ENCODE data around the gene MARCHF2.

MARCHF2 gene

DNA sequence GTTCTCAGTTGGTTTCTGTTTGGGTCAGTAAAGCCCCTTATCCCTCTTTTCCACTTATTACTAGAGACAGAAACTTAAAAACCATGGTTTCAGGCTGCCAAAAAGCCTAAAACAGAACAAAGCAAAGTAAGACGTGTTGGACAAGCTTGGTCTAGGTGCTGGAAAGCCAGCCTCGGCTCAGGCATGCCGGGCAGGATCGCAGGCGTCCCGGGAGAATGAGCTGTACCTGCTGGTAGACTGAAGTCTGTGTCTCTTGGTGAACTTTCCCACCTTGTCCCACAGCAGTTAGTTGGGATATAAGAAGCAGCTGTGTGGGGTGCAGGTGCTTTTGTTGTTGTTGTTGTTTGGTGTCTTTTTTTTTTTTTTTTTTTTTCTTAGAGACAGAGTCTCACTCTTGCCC is 68.5 kb downstream of the MARCHF2 start:
- no peak for FAIRE-seq

GRCh38 chr19:8482696-8483095 is 69.6 kb downstream of the MARCHF2 start:
- no peak for FAIRE-seq

- no peak for FAIRE-seq
Measured at GRCh38 chr19:8483165-8483564, 70.1 kb downstream of the MARCHF2 start.

DNA sequence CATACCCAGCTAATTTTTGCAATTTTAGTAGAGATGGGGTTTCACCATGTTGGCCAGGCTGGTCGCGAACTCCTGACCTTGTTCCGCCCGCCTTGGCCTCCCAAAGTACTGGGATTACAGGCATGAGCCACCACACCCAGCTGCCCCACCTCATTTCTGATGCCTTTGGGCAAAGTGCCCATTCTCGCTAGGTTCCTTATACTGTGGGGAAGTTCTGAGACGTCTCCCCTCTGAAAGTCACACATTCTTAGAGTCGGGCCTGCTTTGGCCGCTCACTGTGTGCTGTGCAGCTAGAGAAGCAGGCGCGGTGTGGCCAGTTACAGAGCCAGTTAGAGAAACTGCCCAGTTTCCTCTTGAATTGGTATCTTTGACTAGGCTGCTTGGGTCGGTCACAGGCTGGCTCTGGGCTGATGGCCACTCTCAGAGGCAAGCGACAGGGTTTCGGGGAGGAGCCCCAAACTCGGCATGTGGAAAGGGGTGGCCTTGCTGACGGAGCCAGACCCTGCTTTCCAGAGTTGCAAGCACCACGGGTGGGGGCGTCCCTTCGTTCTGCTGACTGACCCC is 71.3 kb downstream of the MARCHF2 start:
- no peak for FAIRE-seq

DNA sequence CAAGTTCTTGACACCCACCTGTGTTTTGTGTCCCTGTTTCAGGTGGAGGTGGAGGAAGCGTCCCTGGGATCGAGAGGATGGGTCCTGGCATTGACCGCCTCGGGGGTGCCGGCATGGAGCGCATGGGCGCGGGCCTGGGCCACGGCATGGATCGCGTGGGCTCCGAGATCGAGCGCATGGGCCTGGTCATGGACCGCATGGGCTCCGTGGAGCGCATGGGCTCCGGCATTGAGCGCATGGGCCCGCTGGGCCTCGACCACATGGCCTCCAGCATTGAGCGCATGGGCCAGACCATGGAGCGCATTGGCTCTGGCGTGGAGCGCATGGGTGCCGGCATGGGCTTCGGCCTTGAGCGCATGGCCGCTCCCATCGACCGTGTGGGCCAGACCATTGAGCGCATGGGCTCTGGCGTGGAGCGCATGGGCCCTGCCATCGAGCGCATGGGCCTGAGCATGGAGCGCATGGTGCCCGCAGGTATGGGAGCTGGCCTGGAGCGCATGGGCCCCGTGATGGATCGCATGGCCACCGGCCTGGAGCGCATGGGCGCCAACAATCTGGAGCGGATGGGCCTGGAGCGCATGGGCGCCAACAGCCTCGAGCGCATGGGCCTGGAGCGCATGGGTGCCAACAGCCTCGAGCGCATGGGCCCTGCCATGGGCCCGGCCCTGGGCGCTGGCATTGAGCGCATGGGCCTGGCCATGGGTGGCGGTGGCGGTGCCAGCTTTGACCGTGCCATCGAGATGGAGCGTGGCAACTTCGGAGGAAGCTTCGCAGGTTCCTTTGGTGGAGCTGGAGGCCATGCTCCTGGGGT is 72.7 kb downstream of the MARCHF2 start:
- FAIRE-seq, result no peak

- FAIRE-seq, result no peak
Measured at GRCh38 chr19:8486661-8487136, 73.6 kb downstream of the MARCHF2 start.

DNA sequence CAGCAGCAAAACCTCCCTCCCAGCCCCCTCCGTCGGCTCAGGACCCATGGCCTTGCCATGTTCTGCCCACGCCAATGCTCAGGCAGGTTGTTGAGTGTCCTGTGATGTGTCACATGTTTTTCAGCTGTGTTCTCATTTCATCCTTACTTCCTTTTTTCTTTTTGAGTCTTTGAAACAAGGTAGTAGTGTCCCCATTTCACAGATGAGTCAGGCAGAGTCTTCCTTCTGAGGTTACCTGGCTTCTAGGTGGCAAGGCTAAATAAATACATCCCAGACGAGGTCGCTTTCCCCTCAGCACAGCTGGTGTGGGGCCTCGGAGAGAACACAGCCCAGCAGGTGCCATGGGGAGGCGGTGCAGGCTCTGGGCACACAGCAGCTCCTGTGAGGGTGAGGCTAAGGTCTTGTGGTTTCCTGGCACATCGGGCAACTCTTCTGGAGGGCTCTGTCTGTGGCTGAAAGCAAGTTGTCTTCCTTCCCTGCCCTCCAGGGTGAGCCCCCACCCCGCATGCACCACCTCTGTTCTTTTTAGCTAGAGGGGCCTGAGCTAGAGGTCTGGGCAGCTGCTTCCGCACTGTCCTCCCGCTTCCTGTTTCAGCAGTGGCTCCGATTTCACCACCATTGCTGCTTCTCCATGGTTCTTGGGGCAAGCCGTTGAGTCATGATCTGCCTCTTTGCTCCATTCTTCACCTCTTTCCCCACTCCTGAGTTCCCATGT is 74.2 kb downstream of the MARCHF2 start:
- no peak for FAIRE-seq

DNA sequence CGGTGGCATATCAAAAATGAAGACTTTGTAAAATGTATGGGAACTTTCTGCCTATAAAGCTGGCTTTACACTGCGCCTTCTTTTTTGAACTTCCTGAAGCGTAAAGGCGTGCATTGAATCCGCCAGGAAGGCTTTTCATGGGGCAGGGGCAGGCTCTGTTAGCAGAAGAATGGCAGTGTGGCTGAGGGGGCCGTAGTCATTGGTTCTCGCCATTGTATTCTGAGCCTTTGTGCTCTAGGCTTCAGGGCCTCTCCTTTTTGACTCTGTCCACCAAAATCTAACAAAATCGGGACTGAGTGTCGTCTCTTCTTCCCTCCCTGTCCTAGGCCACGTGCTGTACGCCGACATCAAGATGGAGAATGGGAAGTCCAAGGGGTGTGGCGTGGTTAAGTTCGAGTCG is 75.3 kb downstream of the MARCHF2 start:
- no peak for FAIRE-seq

All from colon (tissue), 2 donors.